Left cardiac atrium (tissue), 4 donors: ENCODE data around the gene FNDC3A. TPM values are rescaled to one million over a fixed set of nuclear protein-coding genes. Genes with fewer than 3 reads are reported as not detected.
"Not testable (repeated sequence)": the region's sequence is repeated elsewhere in the genome, so short reads cannot be mapped to it uniquely, and the experiment has no call there.

Source experiments
- ATAC-seq, 2 donors: fragments of 200-7000 bp; cut with Tn5 transposase; one replicate each; pipeline ENCODE4 v1.9.1; 2020; ENCODE audit warnings: mild to moderate bottlenecking in 2 of 2, moderate library complexity in 2 of 2
- DNase-seq: peaks from one replicate; pipeline ENCODE4 v3.0.0-alpha.2; 2020
- intact Hi-C, 2 donors: fragments of 100-400 bp; cut with DNase I; formaldehyde crosslinking; loops; one replicate each; pipeline versions ENCODE4 v1.14.1 to v1.15.1; 2022 to 2023
- total RNA-seq, 2 donors: library from RNA; stranded (reverse); fragmentation: NEBNext Ultra II Directional; extraction: Animal tissue kit (Norgen Biotek cat#: 25700); gene quantifications; one replicate each; pipeline ENCODE4 v1.2.1, GENCODE V29; 2021
- donor health status: DM: no; HTN: yes; CAD: no.
- donor health status: DM: no; HTN: yes; CAD: no; lungs with severe emphysema.
- donor health status: DM: yes; HTN: yes; CAD: no.
- donor health status: Dilated cardiomyopathy.

The FNDC3A gene
- total RNA-seq, 2 donors from 2014 or later = 22.0 to 35.8 TPM

DNA sequence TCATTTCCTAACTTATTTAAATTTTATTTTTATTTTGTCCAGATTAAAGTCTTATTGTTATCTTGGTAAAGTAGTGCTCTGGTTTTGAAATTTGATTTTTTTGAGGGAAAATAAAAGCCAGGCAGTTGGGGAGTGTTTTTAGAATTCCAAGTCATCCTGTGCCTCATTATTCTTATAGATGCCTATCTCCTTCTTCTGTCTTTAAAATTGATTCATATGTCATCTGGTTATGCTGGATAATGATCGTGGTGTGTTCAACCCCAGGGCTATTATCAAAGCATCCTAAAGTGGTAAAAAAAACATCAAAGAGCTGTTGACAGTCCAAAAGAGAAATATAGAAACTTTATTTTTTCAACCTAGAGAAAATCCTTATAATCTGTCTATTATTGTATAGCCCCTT, 6.0 kb upstream of the FNDC3A start:
- DNase-seq (no peak), ATAC-seq (no peak)
- intact Hi-C loops = loop anchor here in 1 of 2 donors (10.0 kb wide), 2 partner anchors 125 to 475 kb away; partner anchors contain the start of genes CAB39L and SETDB2

DNA sequence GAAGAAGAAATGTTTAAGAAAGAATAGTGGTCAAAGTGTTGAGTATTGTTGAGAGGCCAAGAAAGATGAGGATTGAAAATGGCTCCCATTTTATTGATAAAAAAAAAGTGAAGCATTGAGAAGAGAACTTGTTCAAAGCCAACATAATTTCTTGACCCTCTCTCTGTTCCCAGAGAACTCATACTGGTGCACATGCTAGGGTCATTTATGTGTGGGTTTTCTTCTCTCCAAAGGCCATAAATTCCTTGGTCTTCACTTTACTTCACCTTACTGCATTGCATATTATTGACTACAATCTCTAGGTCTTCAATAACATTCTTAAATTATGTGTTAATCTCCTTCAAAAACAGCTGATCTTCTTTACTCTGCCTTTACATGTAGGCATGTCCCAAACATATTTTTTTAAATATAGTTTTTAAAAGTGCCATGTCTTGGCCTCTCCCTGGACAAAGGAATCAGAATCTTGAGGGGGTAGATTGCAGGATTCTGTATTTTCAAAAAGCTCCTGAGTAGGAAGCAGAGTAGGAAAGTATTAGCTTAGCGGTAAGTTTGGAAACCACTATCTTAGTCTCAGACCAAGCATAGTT, 1.8 kb upstream of the FNDC3A start:
- no peak for DNase-seq
- intact Hi-C loops = loop anchor here in 1 of 2 donors (10.0 kb wide), 2 partner anchors 121 to 471 kb away; partner anchors contain the start of genes CAB39L and SETDB2
- no peak for ATAC-seq

GRCh38 chr13:48975101-48975855, 434 bp upstream of the FNDC3A start:
- intact Hi-C loops = loop anchor here in 1 of 2 donors (5.0 to 10.0 kb wide), 3 partner anchors 120 to 470 kb away; partner anchors contain the start of genes CAB39L and SETDB2
- ATAC-seq = peak; percentile 39 to 55
- DNase-seq = peak; percentile 24

DNA sequence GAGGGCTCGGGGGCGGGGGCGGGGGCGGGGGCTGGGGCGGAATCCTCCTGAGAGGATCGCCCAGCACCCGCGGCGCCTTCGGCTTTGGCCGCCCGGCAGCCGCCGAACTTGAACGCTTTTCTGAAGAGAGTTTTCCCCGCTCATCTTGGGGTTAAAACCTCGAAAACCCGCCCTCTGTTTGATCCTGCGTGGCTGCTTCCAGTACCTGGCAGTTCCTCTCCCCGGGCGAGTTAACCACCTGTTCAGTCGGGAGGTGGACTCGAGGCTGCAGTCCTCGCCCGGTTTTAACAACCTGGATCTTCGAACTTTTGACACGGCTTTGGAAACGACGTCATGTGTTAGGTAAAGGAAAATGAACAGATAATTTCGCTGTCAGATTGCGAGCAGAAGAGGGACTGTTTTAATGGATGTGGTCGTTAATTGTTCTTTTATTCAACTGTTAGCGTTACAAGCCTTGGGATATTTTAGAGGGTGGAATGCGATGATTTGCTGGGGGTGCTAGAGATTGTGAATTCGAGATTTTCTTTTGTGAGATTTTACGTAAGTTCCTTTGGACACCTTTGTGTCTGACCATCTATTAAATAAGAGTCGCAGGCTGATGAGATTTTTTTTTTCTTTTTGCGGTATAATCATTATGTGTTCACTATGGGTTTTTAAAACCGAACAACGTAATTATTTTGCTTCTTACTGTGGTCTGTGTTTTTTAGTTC, 1.0 kb downstream of the FNDC3A start:
- intact Hi-C loops = loop anchor here in 1 of 2 donors (5.0 to 10.0 kb wide), 3 partner anchors 118 to 468 kb away; partner anchors contain the start of genes CAB39L and SETDB2
- no peak for DNase-seq
- ATAC-seq = no peak

DNA sequence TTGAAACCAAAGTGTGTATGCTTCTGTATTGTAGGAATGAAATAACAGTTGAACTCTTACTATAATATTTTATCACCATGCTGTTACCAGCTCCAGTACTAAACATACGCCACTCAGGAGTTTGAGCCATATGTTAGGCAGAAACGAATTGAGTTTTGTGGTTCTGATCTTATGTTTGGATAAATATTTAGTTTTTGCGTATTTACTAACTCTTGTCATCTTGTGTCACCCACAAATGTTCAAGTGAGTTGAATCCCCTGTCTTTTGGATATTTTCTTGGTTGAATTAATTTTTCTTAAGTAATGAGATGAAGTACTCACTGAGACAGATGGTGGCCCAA, 1.5 kb downstream of the FNDC3A start:
- intact Hi-C loops = loop anchor here in 1 of 2 donors (5.0 to 10.0 kb wide), 3 partner anchors 118 to 468 kb away; partner anchors contain the start of genes CAB39L and SETDB2
- ATAC-seq (no peak), DNase-seq (no peak)

DNA sequence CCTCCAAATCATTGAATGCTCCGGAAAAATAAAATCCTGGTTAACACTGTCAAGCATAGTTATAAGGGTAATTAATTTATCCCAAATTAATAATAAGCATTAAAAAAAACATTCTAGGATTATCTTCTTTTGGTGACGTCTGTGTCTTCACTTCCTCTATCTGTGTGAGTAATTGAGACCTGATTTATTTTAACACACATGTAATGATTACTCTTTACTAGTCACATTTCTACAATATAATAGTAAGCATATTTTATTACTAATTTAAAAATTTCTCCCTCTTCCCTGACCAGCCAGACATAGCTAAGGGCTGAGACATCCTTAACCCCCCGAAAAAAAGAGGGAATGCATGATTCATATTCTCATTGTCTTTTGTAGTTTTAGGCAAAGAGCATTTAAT, 2.3 kb downstream of the FNDC3A start:
- intact Hi-C loops = loop anchor here in 1 of 2 donors (5.0 to 10.0 kb wide), 3 partner anchors 117 to 467 kb away; partner anchors contain the start of genes CAB39L and SETDB2

DNA sequence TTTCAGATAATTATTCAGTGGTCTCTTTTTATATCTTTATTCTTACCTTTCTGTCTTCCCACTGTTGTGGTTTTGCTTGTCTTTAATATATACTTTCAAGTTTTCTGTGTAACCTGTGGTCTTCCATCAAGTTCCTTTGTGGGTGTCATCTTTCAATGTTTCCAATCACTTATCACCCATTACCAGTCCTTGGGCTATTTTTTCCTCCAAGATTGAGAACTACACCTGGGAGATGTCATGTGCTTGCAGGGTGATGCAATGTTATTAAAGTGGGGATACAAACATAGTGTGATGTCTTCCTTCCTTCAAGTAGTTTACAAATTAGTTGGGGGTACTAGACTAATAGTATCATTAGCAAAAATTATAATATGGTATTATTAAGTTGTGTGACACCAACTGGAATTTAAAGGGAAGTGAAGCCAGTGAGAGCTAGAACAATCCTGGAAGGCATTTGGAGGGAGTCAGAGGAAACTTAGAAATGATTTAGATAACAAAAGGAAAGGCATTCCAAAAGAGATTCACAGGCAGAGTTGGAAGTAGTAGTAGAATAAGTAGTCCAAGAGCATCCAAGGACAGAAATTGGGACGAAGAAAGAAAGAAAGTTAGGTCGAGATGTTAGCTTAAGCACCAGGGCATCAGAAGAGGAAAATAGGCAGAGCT, 3.4 kb downstream of the FNDC3A start:
- intact Hi-C loops = loop anchor here in 1 of 2 donors (5.0 to 10.0 kb wide), 3 partner anchors 116 to 466 kb away; partner anchors contain the start of genes CAB39L and SETDB2

More for the DNA sequence above, 2.3 kb downstream of the FNDC3A start:
- ATAC-seq = no peak
- DNase-seq = no peak

GRCh38 chr13:48979892-48980291, 4.2 kb downstream of the FNDC3A start:
- intact Hi-C loops = loop anchor here in 1 of 2 donors (5.0 to 10.0 kb wide), 3 partner anchors 115 to 465 kb away; partner anchors contain the start of genes CAB39L and SETDB2
- ATAC-seq = no peak

More for the DNA sequence above, 3.4 kb downstream of the FNDC3A start:
- no peak for DNase-seq
- no peak for ATAC-seq

DNA sequence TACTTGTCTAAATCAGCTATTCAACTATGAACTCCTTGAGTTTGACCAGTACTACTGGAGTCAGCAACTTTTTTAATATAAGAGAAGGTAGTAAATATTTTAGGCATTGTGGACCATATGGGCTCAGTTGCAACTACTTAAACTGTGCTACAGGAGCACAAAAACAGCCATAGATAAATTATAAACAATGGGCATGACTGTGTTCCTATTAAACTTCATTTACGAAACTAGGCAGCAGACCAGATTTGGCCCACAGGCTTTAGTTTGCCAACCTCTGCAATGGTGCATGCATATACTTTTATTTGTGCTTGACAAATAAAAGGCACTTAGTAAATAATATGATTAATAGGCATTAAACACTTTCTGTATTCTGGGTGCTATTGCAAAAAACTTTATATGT, 7.6 kb downstream of the FNDC3A start:
- DNase-seq (no peak), ATAC-seq (no peak)
- intact Hi-C loops = no loop called here

More at GRCh38 chr13:48979892-48980291, 4.2 kb downstream of the FNDC3A start:
- no peak for DNase-seq

DNA sequence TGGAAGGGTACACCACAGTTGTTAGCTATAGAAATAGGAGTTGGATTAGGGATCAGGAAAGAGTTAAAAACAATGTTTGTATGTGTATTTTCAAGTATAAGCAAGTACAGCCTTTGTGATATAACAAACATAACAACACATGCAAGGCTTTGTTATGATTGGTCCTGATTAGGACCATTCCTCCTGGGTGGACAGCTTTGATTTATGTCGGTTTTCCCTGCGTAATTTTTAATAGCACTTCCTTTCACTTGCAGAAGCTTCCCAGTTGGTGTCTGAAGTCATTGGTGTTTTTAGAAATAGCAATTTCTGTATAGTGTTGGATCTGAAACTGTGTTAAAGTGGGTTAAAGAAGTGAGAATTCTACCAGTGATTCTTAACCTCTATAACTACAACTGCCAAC, 10.0 kb downstream of the FNDC3A start:
- DNase-seq (no peak), ATAC-seq (no peak)
- intact Hi-C loops = no loop called here

DNA sequence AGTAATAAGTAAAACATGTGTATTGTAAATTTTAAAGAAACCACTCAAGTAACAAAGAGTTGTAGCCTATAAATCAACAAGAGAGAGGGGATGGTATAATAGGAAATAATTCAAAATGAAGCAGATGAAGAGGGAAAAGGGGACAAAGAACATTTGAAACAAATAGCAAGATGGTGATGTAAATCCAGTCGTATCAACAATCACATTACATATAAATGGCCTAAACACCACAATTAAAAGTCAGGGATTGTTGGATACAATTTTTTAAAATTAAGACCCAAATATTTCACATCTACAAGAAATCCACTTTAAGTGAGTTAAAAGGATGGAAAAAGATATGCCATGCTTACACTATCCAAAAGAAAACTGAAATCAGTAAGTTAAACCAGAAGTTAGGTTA, 15.2 kb downstream of the FNDC3A start:
- intact Hi-C loops = no loop called here
- DNase-seq = no peak
- no peak for ATAC-seq

DNA sequence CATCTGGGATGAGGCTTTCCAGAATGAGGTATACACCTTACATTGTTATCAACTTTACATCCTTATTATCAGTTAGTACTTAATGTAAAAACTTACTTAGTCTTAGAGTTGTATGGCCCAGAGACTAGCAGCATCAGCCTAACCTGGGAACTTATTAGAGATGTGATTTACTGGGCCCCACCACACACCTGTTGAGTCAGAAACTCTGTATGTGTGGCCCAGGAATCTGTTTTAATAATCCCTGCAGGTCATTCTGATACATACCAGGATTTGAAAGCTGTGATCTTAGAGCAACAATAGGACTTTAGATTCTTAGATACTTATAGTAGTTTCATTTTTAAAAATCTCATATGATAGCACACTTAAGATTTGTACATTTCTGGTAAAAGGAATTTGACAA, 17.4 kb downstream of the FNDC3A start:
- intact Hi-C loops = no loop called here
- DNase-seq (no peak), ATAC-seq (no peak)

- intact Hi-C loops = no loop called here
- DNase-seq = no peak
- ATAC-seq = no peak
Measured at GRCh38 chr13:48994706-48995105, 19.0 kb downstream of the FNDC3A start.

- ATAC-seq (no peak), DNase-seq (no peak)
- intact Hi-C loops = no loop called here
Measured at GRCh38 chr13:48998641-48999292, 23.1 kb downstream of the FNDC3A start.

DNA sequence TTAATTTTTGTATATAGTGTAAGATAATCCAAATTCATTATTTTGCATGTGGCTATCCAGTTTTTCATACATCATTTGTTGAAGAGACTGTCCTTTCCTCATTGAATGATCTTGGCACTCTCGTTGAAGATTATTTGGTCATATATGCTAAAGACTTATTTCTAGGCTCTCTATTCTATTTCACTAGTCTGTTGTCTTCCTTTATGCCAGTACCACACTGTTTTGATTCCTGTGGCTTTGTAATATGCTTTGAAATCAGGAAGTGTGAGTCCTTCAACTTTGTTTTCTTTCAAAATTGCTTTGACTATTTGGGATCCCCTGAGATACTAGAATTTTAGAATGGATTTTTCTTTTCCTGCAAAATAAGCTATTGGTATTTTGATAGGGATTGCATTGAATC, 24.5 kb downstream of the FNDC3A start:
- ATAC-seq = no peak
- intact Hi-C loops = no loop called here

GRCh38 chr13:49018986-49019635, 43.4 kb downstream of the FNDC3A start:
- DNase-seq, ATAC-seq, intact Hi-C loops: not testable (repeated sequence)

More for the DNA sequence above, 24.5 kb downstream of the FNDC3A start:
- no peak for DNase-seq

DNA sequence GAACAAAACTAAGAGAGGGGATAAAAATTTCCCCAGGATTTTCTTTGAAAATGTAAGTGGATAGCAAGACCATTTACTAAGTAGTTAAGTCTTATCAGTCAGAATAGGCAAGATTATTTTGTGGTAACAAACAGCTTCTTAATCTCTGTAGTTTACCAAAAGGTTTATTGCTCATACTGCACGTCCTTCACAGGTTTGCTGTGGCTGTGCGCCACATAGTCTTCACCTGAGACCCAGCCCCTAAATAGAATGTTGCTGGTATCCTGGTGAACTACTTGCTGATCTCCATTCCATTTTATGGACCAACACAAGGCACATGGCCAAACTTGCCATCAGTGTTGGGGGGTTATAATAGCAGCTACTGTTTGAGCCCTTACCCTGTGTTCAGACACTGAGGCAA, 44.6 kb downstream of the FNDC3A start:
- DNase-seq (no peak), ATAC-seq (no peak)
- intact Hi-C loops = no loop called here
